GM21390 (cell line): Measurements from ENCODE around the gene POLR3H.
"Not testable (repeated sequence)": the region's sequence is repeated elsewhere in the genome, so short reads cannot be mapped to it uniquely, and the experiment has no call there.

Experiments
- ATAC-seq: cut with Tn5 transposase; IDR thresholded peaks from one replicate; pipeline ENCODE4 v1.9.1; 2021; ENCODE audit not compliant: unreplicated experiment

Gene POLR3H

GRCh38 chr22:41565403-41566054 is 21.3 kb upstream of the POLR3H start:
- ATAC-seq: no peak

GRCh38 chr22:41564563-41564962 is 20.3 kb upstream of the POLR3H start:
- ATAC-seq: no peak

- no peak for ATAC-seq
Measured at GRCh38 chr22:41563051-41563711, 18.9 kb upstream of the POLR3H start.

- no peak for ATAC-seq
Measured at GRCh38 chr22:41562461-41562860, 18.2 kb upstream of the POLR3H start.

GRCh38 chr22:41561788-41562187 is 17.5 kb upstream of the POLR3H start:
- no peak for ATAC-seq

GRCh38 chr22:41561335-41561734 is 17.1 kb upstream of the POLR3H start:
- no peak for ATAC-seq

GRCh38 chr22:41560095-41560471 is 15.8 kb upstream of the POLR3H start:
- no peak for ATAC-seq

GRCh38 chr22:41558241-41558630 is 14.0 kb upstream of the POLR3H start:
- not testable (repeated sequence) for ATAC-seq

GRCh38 chr22:41557401-41558240 is 13.4 kb upstream of the POLR3H start:
- no peak for ATAC-seq

- ATAC-seq: no peak
Measured at GRCh38 chr22:41556561-41556960, 12.3 kb upstream of the POLR3H start.

- ATAC-seq: no peak
Measured at GRCh38 chr22:41555325-41555982, 11.2 kb upstream of the POLR3H start.

GRCh38 chr22:41551877-41552582 is 7.8 kb upstream of the POLR3H start:
- no peak for ATAC-seq

GRCh38 chr22:41550952-41551491 is 6.8 kb upstream of the POLR3H start:
- ATAC-seq: no peak

GRCh38 chr22:41548830-41549211 is 4.6 kb upstream of the POLR3H start:
- no peak for ATAC-seq

GRCh38 chr22:41544671-41545476 is 604 bp upstream of the POLR3H start:
- peak; percentile 5 for ATAC-seq

- no peak for ATAC-seq
Measured at GRCh38 chr22:41542224-41542623, 2.0 kb downstream of the POLR3H start.

GRCh38 chr22:41541484-41541883 is 2.8 kb downstream of the POLR3H start:
- ATAC-seq: no peak

- no peak for ATAC-seq
Measured at GRCh38 chr22:41540365-41540764, 3.9 kb downstream of the POLR3H start.

- ATAC-seq: no peak
Measured at GRCh38 chr22:41540006-41540315, 4.3 kb downstream of the POLR3H start.
